Epithelial cell of proximal tubule (primary cell): ENCODE measurements around the gene ATP2A1. TPM values are rescaled to one million over a fixed set of nuclear protein-coding genes. Genes with fewer than 3 reads are reported as not detected.

Source experiments
- DNase-seq: peaks from one replicate; pipeline ENCODE4 v3.0.0-alpha.2; 2011; ENCODE audit warnings: low read depth
- H3K4me3 ChIP-seq: 2 replicates; pipeline ENCODE4 v1.5.1; 2011; ENCODE audit warnings: low read depth, mild to moderate bottlenecking, low read length
- total RNA-seq: library from RNA; depleted of rRNA; stranded (reverse); fragments of >200 nt; gene quantifications from 2 replicates; pipeline ENCODE4 v1.2.3, GENCODE V29; 2015
- TF ChIP-seq, protein P1 (sequence below): conservative IDR thresholded peaks from 2 replicates; pipeline ENCODE4 v1.5.1; 2012; ENCODE audit warnings: low read depth, mild to moderate bottlenecking, low read length

The ATP2A1 gene
- total RNA-seq, 1 donor from 2014 or later, result 0.92 TPM

DNA sequence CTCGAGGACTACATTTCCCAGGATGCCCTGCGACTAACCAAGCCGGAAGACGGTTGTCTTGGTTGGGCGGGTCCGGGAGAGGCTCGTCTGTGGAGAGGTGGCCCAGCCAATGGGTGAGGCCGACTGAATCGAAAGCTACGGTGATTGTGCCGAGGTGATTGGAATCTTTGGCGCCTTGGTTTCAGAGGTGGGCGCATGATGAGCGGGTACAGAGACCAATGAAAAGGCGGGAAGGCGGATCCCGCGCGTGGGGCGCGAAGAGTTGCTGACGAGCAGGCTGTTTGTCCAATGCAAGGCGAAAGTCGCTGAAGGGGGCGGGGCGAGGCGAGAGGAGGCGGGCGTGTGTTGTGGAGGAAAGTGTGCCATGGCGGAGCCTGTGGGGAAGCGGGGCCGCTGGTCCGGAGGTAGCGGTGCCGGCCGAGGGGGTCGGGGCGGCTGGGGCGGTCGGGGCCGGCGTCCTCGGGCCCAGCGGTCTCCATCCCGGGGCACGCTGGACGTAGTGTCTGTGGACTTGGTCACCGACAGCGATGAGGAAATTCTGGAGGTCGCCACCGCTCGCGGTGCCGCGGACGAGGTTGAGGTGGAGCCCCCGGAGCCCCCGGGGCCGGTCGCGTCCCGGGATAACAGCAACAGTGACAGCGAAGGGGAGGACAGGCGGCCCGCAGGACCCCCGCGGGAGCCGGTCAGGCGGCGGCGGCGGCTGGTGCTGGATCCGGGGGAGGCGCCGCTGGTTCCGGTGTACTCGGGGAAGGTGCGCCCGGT, 72.5 kb downstream of the ATP2A1 start, which contains the start of gene NFATC2IP:
NFATC2IP (plus strand) TSS at position 290 of the 762 bp plus-strand sequence; CDS start at position 365, 75 bp downstream.
- H3K4me3 ChIP-seq, result peak within 1 kb of the TSS; percentile 97
- TF ChIP-seq, protein P1, sequence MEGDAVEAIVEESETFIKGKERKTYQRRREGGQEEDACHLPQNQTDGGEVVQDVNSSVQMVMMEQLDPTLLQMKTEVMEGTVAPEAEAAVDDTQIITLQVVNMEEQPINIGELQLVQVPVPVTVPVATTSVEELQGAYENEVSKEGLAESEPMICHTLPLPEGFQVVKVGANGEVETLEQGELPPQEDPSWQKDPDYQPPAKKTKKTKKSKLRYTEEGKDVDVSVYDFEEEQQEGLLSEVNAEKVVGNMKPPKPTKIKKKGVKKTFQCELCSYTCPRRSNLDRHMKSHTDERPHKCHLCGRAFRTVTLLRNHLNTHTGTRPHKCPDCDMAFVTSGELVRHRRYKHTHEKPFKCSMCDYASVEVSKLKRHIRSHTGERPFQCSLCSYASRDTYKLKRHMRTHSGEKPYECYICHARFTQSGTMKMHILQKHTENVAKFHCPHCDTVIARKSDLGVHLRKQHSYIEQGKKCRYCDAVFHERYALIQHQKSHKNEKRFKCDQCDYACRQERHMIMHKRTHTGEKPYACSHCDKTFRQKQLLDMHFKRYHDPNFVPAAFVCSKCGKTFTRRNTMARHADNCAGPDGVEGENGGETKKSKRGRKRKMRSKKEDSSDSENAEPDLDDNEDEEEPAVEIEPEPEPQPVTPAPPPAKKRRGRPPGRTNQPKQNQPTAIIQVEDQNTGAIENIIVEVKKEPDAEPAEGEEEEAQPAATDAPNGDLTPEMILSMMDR, result no peak
- peak; percentile 96 for DNase-seq

DNA sequence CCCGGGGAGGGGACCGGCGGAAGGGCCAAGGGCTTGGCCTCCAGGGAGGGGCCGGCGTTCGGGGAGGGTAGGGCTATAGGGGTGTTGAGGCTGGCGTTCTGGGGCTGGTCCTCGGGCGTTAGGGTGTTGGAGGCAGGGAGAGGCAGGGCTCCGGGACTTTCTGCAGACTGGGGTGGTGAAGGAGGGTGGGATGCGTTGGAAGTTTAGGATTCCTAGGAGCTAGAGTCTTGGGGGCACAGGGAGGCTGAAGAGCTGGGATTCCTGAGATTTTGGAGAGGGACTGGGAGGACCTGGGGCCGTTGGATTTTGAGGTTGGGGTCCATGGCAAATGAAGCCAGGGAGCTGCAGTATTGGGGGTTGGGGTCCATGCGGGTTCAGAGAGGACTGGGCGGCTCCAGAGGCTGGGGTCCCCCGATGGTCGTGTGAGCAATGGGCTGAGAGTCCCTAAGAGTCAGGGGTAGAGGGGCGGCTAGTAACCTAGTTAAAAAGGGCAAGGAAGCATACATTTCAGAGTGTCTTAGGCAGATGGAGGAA, 73.2 kb downstream of the ATP2A1 start:
- DNase-seq, result no peak
- TF ChIP-seq, protein P1, result no peak
- H3K4me3 ChIP-seq, result peak overlapping the region; percentile 97

Other genes starting within 250 kb of the ATP2A1 start
- gene NPIPB8, start 240.4 kb upstream of the ATP2A1 start, total RNA-seq, result not detected in 2 replicates
- 178 and 287 TPM in 2 replicates for gene EIF3C, start 167.0 kb upstream of the ATP2A1 start, total RNA-seq
- gene NPIPB9, start 126.7 kb upstream of the ATP2A1 start, total RNA-seq, result not detected in 2 replicates
- gene ATXN2L, start 55.5 kb upstream of the ATP2A1 start, total RNA-seq, result 51.1 and 79.0 TPM in 2 replicates
- 174 and 250 TPM in 2 replicates for gene TUFM, start 32.1 kb upstream of the ATP2A1 start, total RNA-seq
- gene SH2B1, start 14.6 kb upstream of the ATP2A1 start, total RNA-seq, result 22.4 and 23.4 TPM in 2 replicates
- gene RABEP2, start 46.8 kb downstream of the ATP2A1 start, total RNA-seq, result 35.2 and 40.8 TPM in 2 replicates
- 0.07 TPM in 1 of 2 replicates, not detected in the other for gene CD19, start 53.5 kb downstream of the ATP2A1 start, total RNA-seq
- 24.7 and 35.1 TPM in 2 replicates for gene NFATC2IP, start 72.4 kb downstream of the ATP2A1 start, total RNA-seq
- gene SPNS1, start 96.3 kb downstream of the ATP2A1 start, total RNA-seq, result 51.7 and 58.1 TPM in 2 replicates
- gene LAT, start 106.6 kb downstream of the ATP2A1 start, total RNA-seq, result 2.0 and 2.1 TPM in 2 replicates